Lung (tissue), 12 donors: ENCODE results near the gene ACACA. TPM values are rescaled to one million over a fixed set of nuclear protein-coding genes. Genes with fewer than 3 reads are reported as not detected.

Experiments
- ATAC-seq: fragments of 200-7000 bp; cut with Tn5 transposase; one replicate; pipeline ENCODE4 v1.9.1; 2020; ENCODE audit warnings: moderate number of reproducible peaks; ENCODE audit not compliant: insufficient read depth, low FRiP score
- DNase-seq, 3 donors: peaks; one replicate each; pipeline ENCODE4 v3.0.0-alpha.2; 2013 to 2017
- H3K27ac ChIP-seq, 2 donors: one replicate each; pipeline ENCODE4 v1.5.1; 2013; ENCODE audit warnings: mild to moderate bottlenecking in 2 of 2, moderate library complexity in 2 of 2, control low read depth in 1 of 2, inconsistent platforms in 1 of 2, low read depth in 1 of 2, low read length in 1 of 2
- H3K27me3 ChIP-seq, 3 donors: one replicate each; pipeline ENCODE4 v1.5.1; 2013; ENCODE audit warnings: low read length in 2 of 3; ENCODE audit not compliant: control insufficient read depth in 3 of 3, insufficient read depth in 3 of 3
- H3K36me3 ChIP-seq, 4 donors: one replicate each; pipeline ENCODE4 v1.5.1; 2013; ENCODE audit warnings: low read length in 4 of 4, mild to moderate bottlenecking in 1 of 4, moderate library complexity in 1 of 4; ENCODE audit not compliant: control insufficient read depth in 4 of 4, insufficient read depth in 4 of 4
- H3K4me1 ChIP-seq, 5 donors: one replicate each; pipeline ENCODE4 v1.5.1; 2013; ENCODE audit warnings: low read length in 5 of 5, mild to moderate bottlenecking in 2 of 5, moderate library complexity in 1 of 5; ENCODE audit not compliant: control insufficient read depth in 5 of 5, insufficient read depth in 5 of 5
- H3K4me3 ChIP-seq: one replicate; pipeline ENCODE4 v1.5.1; 2013; ENCODE audit warnings: mild to moderate bottlenecking, control low read depth, moderate library complexity
- H3K9ac ChIP-seq, 2 donors: one replicate each; pipeline ENCODE4 v1.5.1; 2013; ENCODE audit warnings: low read length in 2 of 2, control low read depth in 1 of 2; ENCODE audit not compliant: insufficient read depth in 1 of 2
- H3K9me3 ChIP-seq, 4 donors: one replicate each; pipeline ENCODE4 v1.5.1; 2013; ENCODE audit warnings: low read length in 3 of 4, mild to moderate bottlenecking in 1 of 4, moderate library complexity in 1 of 4; ENCODE audit not compliant: control insufficient read depth in 4 of 4, insufficient read depth in 3 of 4
- CTCF ChIP-seq: IDR thresholded peaks from 2 replicates; pipeline ENCODE4 v1.5.1; 2012; ENCODE audit warnings: mild to moderate bottlenecking; ENCODE audit errors: control extremely low read depth, extremely low read depth
- WGBS, 2 donors: extraction: QIAGEN DNeasy Blood & Tissue Kit; methylation state at CpG; one replicate each; pipeline ENCODE4 v1.1.7; 2013; 5-methylcytosine and 5-hydroxymethylcytosine counted together
- polyA plus RNA-seq, 2 donors: library from polyadenylated mRNA; stranded (reverse); fragments of 200-250 nt; gene quantifications; one replicate each; pipeline ENCODE4 v1.2.1, GENCODE V29; 2013
- total RNA-seq, 2 donors: library from RNA; depleted of rRNA in 1 of 2; stranded (reverse); fragments of >200 nt in 1 of 2; gene quantifications; one replicate each; pipeline ENCODE4 v1.2.1, GENCODE V29; 2014 to 2021
- donor health status: control.
- donor health status: control.
- donor health status: Bipolar disorder and iron deficiency.
- donor health status: healthy.
- donor health status: DM: yes; HTN: yes; CAD: no.

Gene ACACA
- total and polyA plus RNA-seq, 4 donors = 26.0 to 111 (median 55.6) TPM

- no peaks in the 10 kb centered on the region for H3K9me3 ChIP-seq
- 96 to 99% methylated on average over 5 of the region's 5 CpGs for WGBS, 2 donors
- H3K9ac ChIP-seq = no peak overlapping the region
- no peak for DNase-seq
- TF ChIP-seq CTCF = no peak
- H3K4me3 ChIP-seq = no peak overlapping the region
- H3K27me3 ChIP-seq = no peaks in the 10 kb centered on the region
- H3K4me1 ChIP-seq = peaks cover 0 to 7% (median 0%) of the 10 kb centered on the region in 5 donors
- no peak overlapping the region for H3K27ac ChIP-seq
- H3K36me3 ChIP-seq = peaks cover 0 to 26% (median 14%) of the 10 kb centered on the region in 4 donors
- ATAC-seq = no peak
Observed at GRCh38 chr17:37109106-37109505, 297.5 kb downstream of the ACACA start.

- TF ChIP-seq CTCF = no peak
- no peaks in the 10 kb centered on the region for H3K9me3 ChIP-seq
- WGBS, 2 donors = 71 to 73% methylated on average over 7 of the region's 7 CpGs
- H3K36me3 ChIP-seq = peaks cover 0 to 26% (median 16%) of the 10 kb centered on the region in 4 donors
- DNase-seq (peak in 1 of 3 donors; percentile 69), ATAC-seq (peak; percentile 58)
- H3K4me3 ChIP-seq = no peak overlapping the region
- H3K27me3 ChIP-seq = no peaks in the 10 kb centered on the region
- H3K4me1 ChIP-seq = peaks cover 0 to 7% (median 0%) of the 10 kb centered on the region in 5 donors
- no peak overlapping the region for H3K27ac ChIP-seq
- H3K9ac ChIP-seq = no peak overlapping the region
Observed at GRCh38 chr17:37107406-37108083, 299.1 kb downstream of the ACACA start.

GRCh38 chr17:37106049-37106448, 300.6 kb downstream of the ACACA start:
- peaks cover 0 to 24% (median 14%) of the 10 kb centered on the region in 4 donors for H3K36me3 ChIP-seq
- WGBS, 2 donors = 94 to 97% methylated on average over 1 of the region's 1 CpG
- TF ChIP-seq CTCF = no peak
- DNase-seq (no peak), ATAC-seq (no peak)
- peaks cover 0 to 7% (median 0%) of the 10 kb centered on the region in 5 donors for H3K4me1 ChIP-seq
- no peak overlapping the region for H3K27ac ChIP-seq
- no peaks in the 10 kb centered on the region for H3K27me3 ChIP-seq
- H3K4me3 ChIP-seq = no peak overlapping the region
- no peaks in the 10 kb centered on the region for H3K9me3 ChIP-seq
- no peak overlapping the region for H3K9ac ChIP-seq
